ACC112 (cell line): Measurements from ENCODE around the gene IPO11.

Source experiments
- H2AFZ ChIP-seq: fragments of 200-600 bp; sonication (generic); one replicate; pipeline ENCODE4 v1.6.0; 2017; ENCODE audit warnings: antibody characterized with exemption, low read length; ENCODE audit not compliant: unreplicated experiment
- H3K27ac ChIP-seq: fragments of 200-600 bp; sonication (generic); 2 replicates; pipeline ENCODE4 v1.5.1; 2014; ENCODE audit warnings: low read depth, mild to moderate bottlenecking, antibody characterized with exemption, low read length, moderate library complexity
- H3K27me3 ChIP-seq: fragments of 200-600 bp; sonication (generic); 2 replicates; pipeline ENCODE4 v1.6.1; 2014; ENCODE audit warnings: mild to moderate bottlenecking, antibody characterized with exemption, low read length, moderate library complexity, mixed read lengths; ENCODE audit not compliant: insufficient read depth
- H3K36me3 ChIP-seq: fragments of 200-600 bp; sonication (generic); 2 replicates; pipeline ENCODE4 v1.6.1; 2016; ENCODE audit warnings: mild to moderate bottlenecking, antibody characterized with exemption, low read length, moderate library complexity, mixed read lengths; ENCODE audit not compliant: insufficient read depth
- H3K4me1 ChIP-seq: fragments of 200-600 bp; sonication (generic); one replicate; pipeline ENCODE4 v1.6.1; 2016; ENCODE audit warnings: low read length, mixed read lengths; ENCODE audit not compliant: insufficient read depth, unreplicated experiment, control insufficient read depth
- H3K4me3 ChIP-seq: fragments of 200-600 bp; sonication (generic); 2 replicates; pipeline ENCODE4 v1.5.1; 2014; ENCODE audit warnings: mild to moderate bottlenecking, low read depth, low read length
- H3K79me2 ChIP-seq: fragments of 200-600 bp; sonication (generic); one replicate; pipeline ENCODE4 v1.6.0; 2016; ENCODE audit warnings: low read length; ENCODE audit not compliant: control insufficient read depth, unreplicated experiment, insufficient read depth

Gene IPO11

GRCh38 chr5:62395210-62395950 lies 17.2 kb upstream of the IPO11 start:
- Histone ChIP-seq H3K4me1 (peaks cover 6% of the 10 kb centered on the region), H3K4me3 (no peak overlapping the region), H3K79me2 (no peaks in the 10 kb centered on the region), H3K27me3 (no peaks in the 10 kb centered on the region), H3K27ac (no peak overlapping the region), H3K36me3 (peaks cover 41% of the 10 kb centered on the region), H2AFZ (no peak overlapping the region)

- H2AFZ ChIP-seq = peak within 1 kb of the TSS; percentile 93
- H3K36me3 ChIP-seq = no peaks in the 10 kb centered on the region
Measured at GRCh38 chr5:62403411-62404250, 8.9 kb upstream of the IPO11 start, which contains the start of gene DIMT1. Gene DIMT1, minus strand, starts transcription at chr5:62403905. Its CDS starts 133 bp downstream, at chr5:62403772.

DNA sequence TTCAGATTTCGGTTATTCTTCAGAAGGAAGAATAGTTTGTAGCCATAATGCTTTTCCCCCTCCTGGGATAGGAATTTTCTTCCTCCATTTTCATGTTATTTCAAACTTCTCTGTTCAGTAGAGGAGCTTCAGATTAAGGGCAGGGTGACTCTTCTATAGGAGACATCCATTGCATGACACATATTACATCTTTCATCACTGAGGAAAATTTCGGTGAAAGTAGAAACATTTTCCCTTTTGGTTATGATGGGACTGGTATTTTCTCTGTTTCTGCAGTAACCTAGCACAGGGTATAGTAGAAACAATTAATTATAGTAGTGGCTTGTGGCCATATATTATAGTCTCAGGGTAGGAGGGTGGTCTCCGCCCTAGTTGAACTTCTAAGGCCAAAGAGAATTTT lies 1.1 kb downstream of the IPO11 start:
- Histone ChIP-seq H3K4me1 (peaks cover 9% of the 10 kb centered on the region), H3K79me2 (peaks cover 51% of the 10 kb centered on the region), H3K36me3 (no peaks in the 10 kb centered on the region), H3K4me3 (peak overlapping the region; percentile 83), H3K27me3 (no peaks in the 10 kb centered on the region), H3K27ac (no peak overlapping the region), H2AFZ (no peak overlapping the region)

More at GRCh38 chr5:62403411-62404250, 8.9 kb upstream of the IPO11 start, which contains the start of gene DIMT1:
- peaks cover 23% of the 10 kb centered on the region for H3K79me2 ChIP-seq
- peak within 1 kb of the TSS; percentile 87 for H3K4me3 ChIP-seq
- no peaks in the 10 kb centered on the region for H3K27me3 ChIP-seq
- H3K4me1 ChIP-seq = peaks cover 12% of the 10 kb centered on the region
- H3K27ac ChIP-seq = peak within 1 kb of the TSS; percentile 88

- H3K4me1 ChIP-seq = peaks cover 9% of the 10 kb centered on the region
- no peaks in the 10 kb centered on the region for H3K27me3 ChIP-seq
- no peak overlapping the region for H2AFZ ChIP-seq
- H3K4me3 ChIP-seq = no peak overlapping the region
- no peak overlapping the region for H3K27ac ChIP-seq
- H3K36me3 ChIP-seq = no peaks in the 10 kb centered on the region
- H3K79me2 ChIP-seq = peaks cover 75% of the 10 kb centered on the region
Measured at GRCh38 chr5:62418462-62419076, 6.0 kb downstream of the IPO11 start.

DNA sequence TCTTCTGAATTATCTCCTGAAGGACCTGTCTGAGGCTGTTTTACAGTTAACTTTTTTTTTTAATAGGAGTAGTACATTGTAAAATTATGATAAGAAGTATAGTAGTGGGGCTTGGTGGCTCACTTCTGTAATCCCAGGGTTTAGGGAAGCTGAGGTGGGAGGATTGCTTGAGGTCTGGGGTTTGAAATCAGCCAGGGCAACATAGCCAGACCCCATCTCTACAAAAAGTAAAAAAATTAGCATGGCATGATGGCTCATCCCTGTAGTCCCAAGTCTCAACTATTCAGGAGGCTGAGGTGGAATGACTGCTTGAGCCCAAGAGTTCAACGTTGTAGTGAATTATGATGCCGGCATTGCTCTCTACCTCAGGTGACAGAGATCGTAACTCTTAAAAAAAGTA lies 7.0 kb downstream of the IPO11 start:
- no peak overlapping the region for H3K27ac ChIP-seq
- H3K4me1 ChIP-seq = peaks cover under 1% of the 10 kb centered on the region
- no peaks in the 10 kb centered on the region for H3K36me3 ChIP-seq
- peaks cover 65% of the 10 kb centered on the region for H3K79me2 ChIP-seq
- no peak overlapping the region for H2AFZ ChIP-seq
- no peaks in the 10 kb centered on the region for H3K27me3 ChIP-seq
- H3K4me3 ChIP-seq = no peak overlapping the region

- H3K4me3 ChIP-seq = no peak overlapping the region
- H2AFZ ChIP-seq = no peak overlapping the region
- H3K4me1 ChIP-seq = no peaks in the 10 kb centered on the region
- no peak overlapping the region for H3K27ac ChIP-seq
- no peaks in the 10 kb centered on the region for H3K27me3 ChIP-seq
- no peaks in the 10 kb centered on the region for H3K36me3 ChIP-seq
- peaks cover 65% of the 10 kb centered on the region for H3K79me2 ChIP-seq
Measured at GRCh38 chr5:62421414-62421813, 8.9 kb downstream of the IPO11 start.

GRCh38 chr5:62424763-62425162 lies 12.2 kb downstream of the IPO11 start:
- Histone ChIP-seq H2AFZ (no peak overlapping the region), H3K36me3 (no peaks in the 10 kb centered on the region), H3K4me1 (no peaks in the 10 kb centered on the region), H3K4me3 (no peak overlapping the region), H3K27me3 (no peaks in the 10 kb centered on the region), H3K27ac (no peak overlapping the region), H3K79me2 (peaks cover 57% of the 10 kb centered on the region)

DNA sequence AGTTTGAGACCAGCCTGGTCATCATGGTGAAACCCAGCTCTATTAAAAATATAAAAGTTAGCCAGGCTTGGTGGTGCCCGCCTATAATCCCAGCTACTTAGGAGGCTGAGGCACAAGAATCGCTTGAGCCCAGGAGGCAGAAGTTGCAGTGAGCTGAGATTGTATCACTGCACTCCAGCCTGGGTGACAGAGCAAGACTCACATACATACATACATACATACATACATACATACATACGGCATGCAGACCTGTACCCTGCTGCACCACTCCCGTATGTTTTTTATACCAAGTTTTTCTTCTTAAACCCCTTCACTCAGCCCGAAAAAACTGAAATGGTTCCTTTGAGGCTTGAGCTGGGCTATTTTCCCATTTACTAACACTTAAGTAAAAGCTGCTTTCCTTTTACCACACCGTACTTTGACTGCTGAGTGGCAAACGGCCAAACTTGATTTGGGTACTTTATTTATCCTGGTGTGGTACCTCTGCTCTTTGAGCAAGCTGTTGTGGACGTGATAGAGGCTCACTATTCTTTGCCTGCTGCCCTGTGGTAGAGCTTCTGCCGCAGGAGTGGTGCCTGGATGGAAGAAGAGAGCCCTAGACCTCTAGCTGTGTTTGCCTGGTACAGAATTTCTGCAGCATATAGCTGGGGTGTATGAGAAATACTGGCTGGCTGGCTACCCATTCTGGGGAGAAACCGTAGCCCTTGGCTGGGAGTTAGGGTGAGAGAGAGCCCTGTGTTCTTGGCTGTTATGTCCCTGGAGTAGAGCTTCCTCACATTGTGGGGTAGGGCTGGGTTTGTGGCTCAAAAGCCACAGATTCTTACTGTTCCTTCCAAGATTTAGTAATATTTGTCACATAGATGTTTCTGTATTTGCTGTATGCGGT lies 19.4 kb downstream of the IPO11 start:
- Histone ChIP-seq H2AFZ (no peak overlapping the region), H3K4me1 (peaks cover 13% of the 10 kb centered on the region), H3K36me3 (no peaks in the 10 kb centered on the region), H3K79me2 (peaks cover 66% of the 10 kb centered on the region), H3K4me3 (no peak overlapping the region), H3K27ac (no peak overlapping the region), H3K27me3 (no peaks in the 10 kb centered on the region)

- Histone ChIP-seq H3K4me1 (peaks cover 13% of the 10 kb centered on the region), H3K4me3 (no peak overlapping the region), H3K27ac (no peak overlapping the region), H3K36me3 (no peaks in the 10 kb centered on the region), H2AFZ (no peak overlapping the region), H3K79me2 (peaks cover 62% of the 10 kb centered on the region), H3K27me3 (no peaks in the 10 kb centered on the region)
Measured at GRCh38 chr5:62432621-62433064, 20.1 kb downstream of the IPO11 start.

DNA sequence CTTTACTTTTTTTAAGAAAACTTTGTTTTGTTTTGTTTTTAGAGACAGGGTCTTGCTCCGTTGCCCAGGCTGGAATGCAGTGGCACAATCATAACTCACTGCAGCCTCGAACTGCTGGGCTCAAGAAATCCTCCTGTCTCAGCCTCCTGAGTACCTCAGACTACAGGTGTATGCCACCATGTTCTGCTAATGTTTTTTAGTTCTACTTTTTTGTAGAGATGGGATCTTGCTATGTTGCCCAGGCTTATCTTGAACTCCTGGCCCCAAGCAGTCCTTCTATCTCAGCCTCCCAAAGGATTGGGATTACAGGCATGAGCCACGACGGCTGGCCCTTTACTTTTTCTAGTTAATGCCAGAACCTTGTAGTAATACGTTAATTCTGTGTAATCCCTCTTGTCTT lies 36.0 kb downstream of the IPO11 start:
- Histone ChIP-seq H3K36me3 (no peaks in the 10 kb centered on the region; the same call in 1 of the 2 replicates), H3K79me2 (no peaks in the 10 kb centered on the region)

More for the DNA sequence above, 36.0 kb downstream of the IPO11 start:
- Histone ChIP-seq H3K4me3 (no peak overlapping the region), H3K27ac (no peak overlapping the region), H2AFZ (no peak overlapping the region), H3K27me3 (no peaks in the 10 kb centered on the region), H3K4me1 (no peaks in the 10 kb centered on the region)
